MM.1S (cell line): Measurements from ENCODE around the gene VLDLR.

Experiments
- EZH2 ChIP-seq: fragments of 300-600 bp; sonication (generic); optimal IDR thresholded peaks from 2 replicates; pipeline ENCODE3; 2017; ENCODE audit warnings: low read depth, mild to moderate bottlenecking, antibody characterized with exemption, low read length, mixed read lengths
- TF ChIP-seq, protein P1 (sequence below): fragments of 300-600 bp; sonication (generic); IDR thresholded peaks from 2 replicates; pipeline ENCODE4 v1.5.1; 2016; ENCODE audit warnings: antibody characterized with exemption, low read length, mixed read lengths

DNA sequence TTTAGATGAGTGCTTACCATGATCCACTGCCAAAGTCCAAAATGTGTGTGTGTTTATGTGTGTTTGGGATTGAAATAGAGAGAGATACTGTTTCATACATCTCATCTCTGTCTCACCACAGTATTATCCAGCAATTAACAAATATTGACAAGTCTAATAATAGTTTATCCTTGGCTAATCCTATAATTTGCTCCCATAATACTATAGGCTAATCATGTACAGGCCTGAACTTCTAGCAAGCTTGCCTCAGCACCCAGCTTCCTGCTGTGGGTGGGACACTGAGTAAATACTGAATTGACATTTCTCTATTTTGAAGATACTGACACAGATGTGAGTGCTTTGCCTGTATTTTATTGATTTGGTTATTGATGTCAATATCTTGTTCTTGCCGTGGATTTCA, 60.4 kb downstream of the VLDLR start:
- TF ChIP-seq, protein P1, sequence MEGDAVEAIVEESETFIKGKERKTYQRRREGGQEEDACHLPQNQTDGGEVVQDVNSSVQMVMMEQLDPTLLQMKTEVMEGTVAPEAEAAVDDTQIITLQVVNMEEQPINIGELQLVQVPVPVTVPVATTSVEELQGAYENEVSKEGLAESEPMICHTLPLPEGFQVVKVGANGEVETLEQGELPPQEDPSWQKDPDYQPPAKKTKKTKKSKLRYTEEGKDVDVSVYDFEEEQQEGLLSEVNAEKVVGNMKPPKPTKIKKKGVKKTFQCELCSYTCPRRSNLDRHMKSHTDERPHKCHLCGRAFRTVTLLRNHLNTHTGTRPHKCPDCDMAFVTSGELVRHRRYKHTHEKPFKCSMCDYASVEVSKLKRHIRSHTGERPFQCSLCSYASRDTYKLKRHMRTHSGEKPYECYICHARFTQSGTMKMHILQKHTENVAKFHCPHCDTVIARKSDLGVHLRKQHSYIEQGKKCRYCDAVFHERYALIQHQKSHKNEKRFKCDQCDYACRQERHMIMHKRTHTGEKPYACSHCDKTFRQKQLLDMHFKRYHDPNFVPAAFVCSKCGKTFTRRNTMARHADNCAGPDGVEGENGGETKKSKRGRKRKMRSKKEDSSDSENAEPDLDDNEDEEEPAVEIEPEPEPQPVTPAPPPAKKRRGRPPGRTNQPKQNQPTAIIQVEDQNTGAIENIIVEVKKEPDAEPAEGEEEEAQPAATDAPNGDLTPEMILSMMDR: no peak
- TF ChIP-seq EZH2: no peak
